Muscle layer of colon (tissue), 2 donors: ENCODE measurements around the gene COLGALT1.

Source experiments
- H3K27ac ChIP-seq: one replicate; pipeline ENCODE4 v1.7.0; 2013; ENCODE audit warnings: low read depth, mild to moderate bottlenecking, low read length, moderate library complexity
- H3K27me3 ChIP-seq, 2 donors: one replicate each; pipeline ENCODE4 v1.7.0; 2013; ENCODE audit warnings: low read length in 2 of 2, mild to moderate bottlenecking in 2 of 2; ENCODE audit not compliant: insufficient read depth in 2 of 2, control insufficient read depth in 1 of 2
- H3K36me3 ChIP-seq: one replicate; pipeline ENCODE4 v1.7.0; 2013; ENCODE audit warnings: mild to moderate bottlenecking, low read length; ENCODE audit not compliant: insufficient read depth
- H3K4me1 ChIP-seq: one replicate; pipeline ENCODE4 v1.7.0; 2013; ENCODE audit warnings: mild to moderate bottlenecking, low read length; ENCODE audit not compliant: insufficient read depth
- H3K4me3 ChIP-seq, 2 donors: one replicate each; pipeline ENCODE4 v1.7.0; 2013; ENCODE audit warnings: low read length in 2 of 2, low read depth in 1 of 2, mild to moderate bottlenecking in 1 of 2, moderate library complexity in 1 of 2
- H3K9ac ChIP-seq: one replicate; pipeline ENCODE4 v1.7.0; 2013; ENCODE audit warnings: low read length
- H3K9me3 ChIP-seq: one replicate; pipeline ENCODE4 v1.7.0; 2013; ENCODE audit warnings: mild to moderate bottlenecking, low read length
- donor health status: abdominal sarcoma.
- donor health status: Adenocarcinoma of cecum.

The COLGALT1 gene

GRCh38 chr19:17604372-17605025 is 49.0 kb downstream of the COLGALT1 start:
- Histone ChIP-seq H3K27me3 (peaks cover 4 to 36% of the 10 kb centered on the region in 2 donors), H3K27ac (no peak overlapping the region), H3K4me1 (no peaks in the 10 kb centered on the region), H3K4me3 (no peak overlapping the region), H3K9ac (no peak overlapping the region), H3K36me3 (no peaks in the 10 kb centered on the region), H3K9me3 (no peaks in the 10 kb centered on the region)

GRCh38 chr19:17605117-17605516 is 49.7 kb downstream of the COLGALT1 start:
- H3K9ac ChIP-seq = no peak overlapping the region
- H3K9me3 ChIP-seq = no peaks in the 10 kb centered on the region
- no peaks in the 10 kb centered on the region for H3K36me3 ChIP-seq
- no peak overlapping the region for H3K27ac ChIP-seq
- H3K4me1 ChIP-seq = no peaks in the 10 kb centered on the region
- H3K4me3 ChIP-seq = no peak overlapping the region
- H3K27me3 ChIP-seq = peaks cover 4 to 36% of the 10 kb centered on the region in 2 donors

GRCh38 chr19:17605761-17606589 is 50.5 kb downstream of the COLGALT1 start:
- Histone ChIP-seq H3K4me3 (no peak overlapping the region), H3K9ac (no peak overlapping the region), H3K36me3 (no peaks in the 10 kb centered on the region), H3K9me3 (no peaks in the 10 kb centered on the region), H3K27me3 (peaks cover 4 to 36% of the 10 kb centered on the region in 2 donors), H3K4me1 (no peaks in the 10 kb centered on the region), H3K27ac (no peak overlapping the region)

- Histone ChIP-seq H3K27ac (no peak overlapping the region), H3K9ac (no peak overlapping the region), H3K9me3 (no peaks in the 10 kb centered on the region), H3K36me3 (no peaks in the 10 kb centered on the region), H3K27me3 (peaks cover 4 to 36% of the 10 kb centered on the region in 2 donors), H3K4me1 (no peaks in the 10 kb centered on the region), H3K4me3 (no peak overlapping the region)
These were observed 51.2 kb downstream of the COLGALT1 start for GRCh38 chr19:17606590-17607185.

- no peaks in the 10 kb centered on the region for H3K4me1 ChIP-seq
- peaks cover 0 to 28% of the 10 kb centered on the region in 2 donors for H3K27me3 ChIP-seq
- H3K36me3 ChIP-seq = no peaks in the 10 kb centered on the region
- H3K4me3 ChIP-seq = no peak overlapping the region
- H3K27ac ChIP-seq = no peak overlapping the region
- H3K9ac ChIP-seq = no peak overlapping the region
- no peaks in the 10 kb centered on the region for H3K9me3 ChIP-seq
These were observed 52.5 kb downstream of the COLGALT1 start for GRCh38 chr19:17607936-17608335.

GRCh38 chr19:17610384-17610783 is 54.9 kb downstream of the COLGALT1 start:
- Histone ChIP-seq H3K27ac (no peak overlapping the region), H3K9me3 (no peaks in the 10 kb centered on the region), H3K4me1 (no peaks in the 10 kb centered on the region)

GRCh38 chr19:17611462-17612244 is 56.2 kb downstream of the COLGALT1 start:
- H3K4me3 ChIP-seq = no peak overlapping the region
- no peaks in the 10 kb centered on the region for H3K4me1 ChIP-seq
- H3K27me3 ChIP-seq = peaks cover 2 to 12% of the 10 kb centered on the region in 2 donors
- H3K27ac ChIP-seq = no peak overlapping the region
- H3K9ac ChIP-seq = no peak overlapping the region
- no peaks in the 10 kb centered on the region for H3K9me3 ChIP-seq
- H3K36me3 ChIP-seq = no peaks in the 10 kb centered on the region

More at GRCh38 chr19:17610384-17610783, 54.9 kb downstream of the COLGALT1 start:
- H3K4me3 ChIP-seq = no peak overlapping the region
- H3K36me3 ChIP-seq = no peaks in the 10 kb centered on the region
- no peak overlapping the region for H3K9ac ChIP-seq
- peaks cover 0 to 16% of the 10 kb centered on the region in 2 donors for H3K27me3 ChIP-seq

GRCh38 chr19:17614476-17614875 is 59.0 kb downstream of the COLGALT1 start:
- H3K9me3 ChIP-seq = no peaks in the 10 kb centered on the region
- H3K4me1 ChIP-seq = no peaks in the 10 kb centered on the region
- no peak overlapping the region for H3K4me3 ChIP-seq
- H3K36me3 ChIP-seq = no peaks in the 10 kb centered on the region
- peaks cover 7 to 23% of the 10 kb centered on the region in 2 donors for H3K27me3 ChIP-seq
- H3K27ac ChIP-seq = no peak overlapping the region
- H3K9ac ChIP-seq = no peak overlapping the region

- Histone ChIP-seq H3K9me3 (no peaks in the 10 kb centered on the region), H3K4me3 (no peak overlapping the region), H3K4me1 (no peaks in the 10 kb centered on the region), H3K27ac (no peak overlapping the region), H3K9ac (no peak overlapping the region), H3K27me3 (peaks cover 7 to 23% of the 10 kb centered on the region in 2 donors), H3K36me3 (no peaks in the 10 kb centered on the region)
These were observed 60.6 kb downstream of the COLGALT1 start for GRCh38 chr19:17615889-17616685.

- peaks cover 7 to 23% of the 10 kb centered on the region in 2 donors for H3K27me3 ChIP-seq
- no peak overlapping the region for H3K4me3 ChIP-seq
- no peaks in the 10 kb centered on the region for H3K36me3 ChIP-seq
- no peaks in the 10 kb centered on the region for H3K4me1 ChIP-seq
- no peak overlapping the region for H3K27ac ChIP-seq
- no peak overlapping the region for H3K9ac ChIP-seq
- H3K9me3 ChIP-seq = no peaks in the 10 kb centered on the region
These were observed 61.2 kb downstream of the COLGALT1 start for GRCh38 chr19:17616686-17616960.
